Tibial nerve (tissue), 3 donors: Measurements from ENCODE around the gene GUF1.

Experiments used
- CTCF ChIP-seq, 5 experiments: fragments of 200-600 bp in 3 of 5; fragments of 450-650 bp in 2 of 5; sonication (generic) in 3 of 5; IDR thresholded peaks; one replicate each; pipeline ENCODE4 v1.5.1; 2016 to 2019; ENCODE audit warnings: antibody characterized with exemption in 5 of 5, mild to moderate bottlenecking in 3 of 5, moderate library complexity in 2 of 5
- POLR2A ChIP-seq, 2 donors: fragments of 450-650 bp; IDR thresholded peaks; one replicate each; pipeline ENCODE4 v1.6.1; 2017; ENCODE audit warnings: antibody characterized with exemption in 2 of 2, mild to moderate bottlenecking in 2 of 2, moderate library complexity in 2 of 2

GRCh38 chr4:44740201-44740600 is 62.0 kb downstream of the GUF1 start:
- TF ChIP-seq POLR2A (IDR thresholded peaks at IDR 0.05), result no peak
- no peak for TF ChIP-seq CTCF (IDR thresholded peaks at IDR 0.05)
